IMR-90 (cell line): Measurements from ENCODE around the gene HOXC5. TPM values are rescaled to one million over a fixed set of nuclear protein-coding genes. Genes with fewer than 3 reads are reported as not detected.

Source experiments
- ATAC-seq: fragments of 200-7000 bp; cut with Tn5 transposase; 2 replicates; pipeline ENCODE4 v1.9.1; 2020; ENCODE audit warnings: low read depth, mild to moderate bottlenecking, moderate library complexity
- BruUV-seq: library from RNA; stranded (reverse); fragments of 400-500 nt; replicated peaks from 2 replicates; lab custom pipeline; 2021; lab: Mats Ljungman, UMichigan
- CTCF ChIA-PET: fragments of 300-600 bp; formaldehyde crosslinking; extraction: SDS; loops from one replicate; lab custom pipeline; 2021; ENCODE audit warnings: antibody characterized with exemption; lab: Yijun Ruan, JAX
- POLR2A ChIA-PET: fragments of 300-600 bp; sonication (Branson Sonifier 250); formaldehyde crosslinking; loops from one replicate; lab custom pipeline; 2022; ENCODE audit warnings: antibody characterized with exemption; ENCODE audit not compliant: unreplicated experiment; lab: Charles Lee
- DNase-seq: peaks from one replicate; pipeline ENCODE4 v3.0.0; 2013
- H2AFZ ChIP-seq: replicated peaks from 2 replicates; pipeline ENCODE3; 2013; ENCODE audit warnings: low read length, mild to moderate bottlenecking; ENCODE audit not compliant: poor library complexity
- H2AK5ac ChIP-seq: 2 replicates; pipeline ENCODE4 v1.6.1; 2013; ENCODE audit warnings: low read depth, low read length, inconsistent platforms
- H2AK9ac ChIP-seq: replicated peaks from 2 replicates; pipeline ENCODE3; 2013; ENCODE audit warnings: mild to moderate bottlenecking, low read depth, low read length, moderate library complexity; ENCODE audit not compliant: poor library complexity
- H2BK120ac ChIP-seq: 2 replicates; pipeline ENCODE4 v1.6.1; 2013; ENCODE audit warnings: low read depth, low read length, inconsistent platforms
- H2BK15ac ChIP-seq: 3 replicates; pipeline ENCODE4 v1.6.1; 2013; ENCODE audit warnings: low read depth, low read length, inconsistent platforms
- H2BK20ac ChIP-seq: 2 replicates; pipeline ENCODE4 v1.6.1; 2013; ENCODE audit warnings: low read depth, mild to moderate bottlenecking, inconsistent platforms, low read length, moderate library complexity
- H2BK5ac ChIP-seq: 2 replicates; pipeline ENCODE4 v1.6.1; 2013; ENCODE audit warnings: mild to moderate bottlenecking, low read depth, low read length, inconsistent platforms; ENCODE audit not compliant: poor library complexity, severe bottlenecking
- H3K14ac ChIP-seq: replicated peaks from 2 replicates; pipeline ENCODE4 v1.6.1; 2013; ENCODE audit warnings: low read depth, low read length, inconsistent platforms
- H3K18ac ChIP-seq: 2 replicates; pipeline ENCODE4 v1.6.1; 2013; ENCODE audit warnings: low read depth, low read length, control low read depth
- H3K23ac ChIP-seq: 2 replicates; pipeline ENCODE4 v1.6.1; 2013; ENCODE audit warnings: low read depth, low read length, inconsistent platforms
- H3K27ac ChIP-seq: 2 replicates; pipeline ENCODE4 v1.5.1; 2013; ENCODE audit warnings: mild to moderate bottlenecking, control low read depth, low read length; ENCODE audit not compliant: insufficient read depth
- H3K27me3 ChIP-seq: 2 replicates; pipeline ENCODE4 v1.6.1; 2013; ENCODE audit warnings: low read length; ENCODE audit not compliant: control insufficient read depth, insufficient read depth
- H3K36me3 ChIP-seq: 2 replicates; pipeline ENCODE4 v1.6.1; 2013; ENCODE audit warnings: low read length, mixed read lengths; ENCODE audit not compliant: control insufficient read depth, insufficient read depth
- H3K4ac ChIP-seq: 2 replicates; pipeline ENCODE4 v1.6.1; 2013; ENCODE audit warnings: low read depth, low read length, inconsistent platforms
- H3K4me1 ChIP-seq: 2 replicates; pipeline ENCODE4 v1.6.1; 2013; ENCODE audit warnings: low read length, mixed read lengths; ENCODE audit not compliant: control insufficient read depth, insufficient read depth
- H3K4me2 ChIP-seq: 2 replicates; pipeline ENCODE4 v1.6.1; 2013; ENCODE audit warnings: low read depth, mild to moderate bottlenecking, control low read depth, low read length, moderate library complexity
- H3K4me3 ChIP-seq: 2 replicates; pipeline ENCODE4 v1.5.1; 2013; ENCODE audit warnings: low read depth, mild to moderate bottlenecking, control low read depth, low read length, moderate library complexity; ENCODE audit not compliant: insufficient read depth
- H3K56ac ChIP-seq: 2 replicates; pipeline ENCODE4 v1.6.1; 2013; ENCODE audit warnings: low read length, inconsistent platforms; ENCODE audit not compliant: insufficient read depth; ENCODE audit errors: extremely low read depth
- H3K79me1 ChIP-seq, 2 experiments: 2 replicates each; pipeline ENCODE4 v1.6.1; 2013; ENCODE audit warnings: low read length in 2 of 2, inconsistent platforms in 1 of 2, low read depth in 1 of 2
- H3K9ac ChIP-seq: 2 replicates; pipeline ENCODE4 v1.6.1; 2013; ENCODE audit warnings: low read depth, low read length, control low read depth
- H3K9me1 ChIP-seq: 2 replicates; pipeline ENCODE4 v1.6.1; 2013; ENCODE audit warnings: low read length, inconsistent platforms; ENCODE audit not compliant: insufficient read depth
- H3K9me3 ChIP-seq: 2 replicates; pipeline ENCODE4 v1.6.1; 2013; ENCODE audit warnings: low read length; ENCODE audit not compliant: control insufficient read depth, insufficient read depth
- H4K20me1 ChIP-seq: 2 replicates; pipeline ENCODE4 v1.6.1; 2013; ENCODE audit warnings: low read length, inconsistent platforms; ENCODE audit not compliant: insufficient read depth
- H4K5ac ChIP-seq: 2 replicates; pipeline ENCODE4 v1.6.1; 2013; ENCODE audit warnings: mild to moderate bottlenecking, low read depth, low read length, control low read depth
- H4K8ac ChIP-seq, 2 experiments: 2 replicates each; pipeline ENCODE4 v1.6.1; 2013; ENCODE audit warnings: low read depth in 2 of 2, low read length in 2 of 2, control low read depth in 1 of 2, inconsistent platforms in 1 of 2
- H4K91ac ChIP-seq: 2 replicates; pipeline ENCODE4 v1.6.1; 2013; ENCODE audit warnings: low read depth, low read length, inconsistent platforms; ENCODE audit not compliant: insufficient read depth
- FOS ChIP-seq: fragments of 150-350 bp; IDR thresholded peaks from 2 replicates; pipeline ENCODE4 v1.6.1; 2016; ENCODE audit warnings: low read depth, low read length
- MXI1 ChIP-seq: IDR thresholded peaks from 2 replicates; pipeline ENCODE4 v1.6.1; 2012; ENCODE audit warnings: low read depth, mild to moderate bottlenecking, low read length, moderate library complexity, borderline replicate concordance
- POLR2A ChIP-seq: IDR thresholded peaks from 2 replicates; pipeline ENCODE4 v1.6.1; 2012; ENCODE audit warnings: mild to moderate bottlenecking, low read depth, low read length
- WGBS, 2 experiments: methylation state at CpG; one replicate each; pipeline versions ENCODE4 v1.1.5 to v1.1.7; 2013; ENCODE audit warnings: missing lambda C conversion rate in 2 of 2; ENCODE audit not compliant: insufficient read length in 1 of 2; ENCODE audit errors: extremely low coverage in 2 of 2; 5-methylcytosine and 5-hydroxymethylcytosine counted together
- dilution Hi-C: fragments of 300-500 bp; cut with HindIII; formaldehyde crosslinking; loops from one replicate; pipeline ENCODE4 v1.14.3; 2018; ENCODE audit warnings: low sequenced_read_pairs; ENCODE audit not compliant: unreplicated experiment
- in situ Hi-C: fragments of 300-500 bp; cut with MboI; formaldehyde crosslinking; loops from 3 replicates; pipeline ENCODE4 v1.14.3; 2019; ENCODE audit warnings: low sequenced_read_pairs, inconsistent platforms, mixed read lengths
- intact Hi-C: fragments of 100-400 bp; cut with micrococcal nuclease; formaldehyde crosslinking; loops from 2 replicates; pipeline ENCODE4 v1.10.0; 2022
- polyA plus RNA-seq, 3 experiments: library from polyadenylated mRNA; depleted of rRNA; stranded (reverse); fragments of >200 nt; gene quantifications; 2 replicates each; pipeline ENCODE4 v1.2.3, GENCODE V29; 2012; ENCODE audit warnings: low replicate concordance in 1 of 3
- total RNA-seq: library from RNA; depleted of rRNA; stranded (reverse); fragments of >200 nt; gene quantifications from 2 replicates; pipeline ENCODE4 v1.2.3, GENCODE V29; 2012
- TF ChIP-seq, protein P1 (sequence below): conservative IDR thresholded peaks from 2 replicates; pipeline ENCODE4 v1.5.1; 2012; ENCODE audit warnings: mild to moderate bottlenecking, low read depth, low read length, improper control_type of control experiment

Gene HOXC5
- total and polyA plus RNA-seq, 2 of the 4 experiments (the other 2 are of a cell fraction) = not detected

DNA sequence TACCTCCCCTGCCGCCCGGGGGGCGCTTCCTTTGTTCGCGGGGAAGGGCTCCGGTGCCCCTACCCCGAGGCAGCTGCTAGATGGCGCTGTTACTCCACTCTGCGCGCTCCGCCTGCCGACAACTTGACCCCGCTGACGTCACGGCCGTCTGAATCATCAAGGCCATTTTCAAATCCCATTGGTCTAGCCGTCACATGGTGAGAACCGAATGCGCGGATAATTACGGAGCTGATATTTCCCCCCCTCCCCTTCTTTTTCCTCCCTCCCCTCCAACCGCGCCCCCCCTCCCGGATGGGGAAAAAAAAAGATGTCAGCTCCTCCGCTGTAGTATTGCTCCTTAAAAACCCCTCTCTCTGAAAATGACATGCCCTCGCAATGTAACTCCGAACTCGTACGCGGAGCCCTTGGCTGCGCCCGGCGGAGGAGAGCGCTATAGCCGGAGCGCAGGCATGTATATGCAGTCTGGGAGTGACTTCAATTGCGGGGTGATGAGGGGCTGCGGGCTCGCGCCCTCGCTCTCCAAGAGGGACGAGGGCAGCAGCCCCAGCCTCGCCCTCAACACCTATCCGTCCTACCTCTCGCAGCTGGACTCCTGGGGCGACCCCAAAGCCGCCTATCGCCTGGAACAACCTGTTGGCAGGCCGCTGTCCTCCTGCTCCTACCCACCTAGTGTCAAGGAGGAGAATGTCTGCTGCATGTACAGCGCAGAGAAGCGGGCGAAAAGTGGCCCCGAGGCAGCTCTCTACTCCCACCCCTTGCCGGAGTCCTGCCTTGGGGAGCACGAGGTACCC, 47.8 kb upstream of the HOXC5 start, which contains the start of gene HOXC10 (continued):
- TF ChIP-seq FOS (0 out of 2 replicates have a peak, but pooled peaks have one; percentile 21), MXI1 (no peak)

DNA sequence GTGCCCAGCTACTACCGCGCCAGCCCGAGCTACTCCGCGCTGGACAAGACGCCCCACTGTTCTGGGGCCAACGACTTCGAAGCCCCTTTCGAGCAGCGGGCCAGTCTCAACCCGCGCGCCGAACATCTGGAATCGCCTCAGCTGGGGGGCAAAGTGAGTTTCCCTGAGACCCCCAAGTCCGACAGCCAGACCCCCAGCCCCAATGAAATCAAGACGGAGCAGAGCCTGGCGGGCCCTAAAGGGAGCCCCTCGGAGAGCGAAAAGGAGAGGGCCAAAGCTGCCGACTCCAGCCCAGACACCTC, 47.2 kb upstream of the HOXC5 start:
- Histone ChIP-seq H3K4me3 (no peak overlapping the region), H2BK20ac (no peak overlapping the region), H4K8ac (no peak overlapping the region), H3K14ac (no peak overlapping the region), H4K91ac (no peak overlapping the region), H3K9ac (no peak overlapping the region), H3K4me1 (0 out of 2 replicates have a peak, but pooled peaks cover 2% of the 10 kb centered on the region), H3K4me2 (no peak overlapping the region), H2AK5ac (no peak overlapping the region), H3K79me1 (no peaks in the 10 kb centered on the region), H2BK15ac (no peak overlapping the region), H3K9me1 (no peaks in the 10 kb centered on the region), H3K27ac (no peak overlapping the region), H3K4ac (no peak overlapping the region), H2BK5ac (no peak overlapping the region), H3K27me3 (peaks cover 96% of the 10 kb centered on the region), H2AK9ac (no peak overlapping the region), H3K18ac (no peak overlapping the region), H4K5ac (no peak overlapping the region), H3K36me3 (no peaks in the 10 kb centered on the region), H2BK120ac (no peak overlapping the region), H3K9me3 (peaks cover 5% of the 10 kb centered on the region), H3K23ac (no peak overlapping the region), H4K20me1 (no peaks in the 10 kb centered on the region), H2AFZ (no peak overlapping the region), H3K56ac (no peak overlapping the region)
- no peak for TF ChIP-seq POLR2A
- TF ChIP-seq, protein P1, sequence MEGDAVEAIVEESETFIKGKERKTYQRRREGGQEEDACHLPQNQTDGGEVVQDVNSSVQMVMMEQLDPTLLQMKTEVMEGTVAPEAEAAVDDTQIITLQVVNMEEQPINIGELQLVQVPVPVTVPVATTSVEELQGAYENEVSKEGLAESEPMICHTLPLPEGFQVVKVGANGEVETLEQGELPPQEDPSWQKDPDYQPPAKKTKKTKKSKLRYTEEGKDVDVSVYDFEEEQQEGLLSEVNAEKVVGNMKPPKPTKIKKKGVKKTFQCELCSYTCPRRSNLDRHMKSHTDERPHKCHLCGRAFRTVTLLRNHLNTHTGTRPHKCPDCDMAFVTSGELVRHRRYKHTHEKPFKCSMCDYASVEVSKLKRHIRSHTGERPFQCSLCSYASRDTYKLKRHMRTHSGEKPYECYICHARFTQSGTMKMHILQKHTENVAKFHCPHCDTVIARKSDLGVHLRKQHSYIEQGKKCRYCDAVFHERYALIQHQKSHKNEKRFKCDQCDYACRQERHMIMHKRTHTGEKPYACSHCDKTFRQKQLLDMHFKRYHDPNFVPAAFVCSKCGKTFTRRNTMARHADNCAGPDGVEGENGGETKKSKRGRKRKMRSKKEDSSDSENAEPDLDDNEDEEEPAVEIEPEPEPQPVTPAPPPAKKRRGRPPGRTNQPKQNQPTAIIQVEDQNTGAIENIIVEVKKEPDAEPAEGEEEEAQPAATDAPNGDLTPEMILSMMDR = no peak
- no TSS peak for BruUV-seq
- in situ Hi-C loops = no loop called here
- intact Hi-C loops = loop anchor here (5.0 kb wide), 1 partner anchor 218 kb away; no protein-coding TSS in a partner anchor
- CTCF ChIA-PET = interaction anchor here (1.0 to 1.3 kb wide), 2 partner anchors 14 to 216 kb away, joined by 5 to 9 read pairs; partner anchors contain the start of gene HOXC9
- POLR2A ChIA-PET = interaction anchor here (0.6 kb wide), 1 partner anchor 248 kb away, joined by 3 read pairs; no protein-coding TSS in a partner anchor
- 7% methylated on average over 13 of the region's 21 CpGs; no CpG with 5 or more reads in 1 of the 2 experiments for WGBS, 2 experiments
- DNase-seq (no peak), ATAC-seq (no peak)
- dilution Hi-C loops = no loop called here
